Measurements from ENCODE around the gene IQUB.

- no peak for TF ChIP-seq CTCF (conservative IDR thresholded peaks at IDR 0.05 in 1 of 2, IDR thresholded peaks at IDR 0.05 in 1 of 2; ENCODE audit: low read depth in 1 of 2, low read length in 2 of 2)
- no peak for TF ChIP-seq EZH2 (IDR thresholded peaks at IDR 0.05; ENCODE audit: low read length, missing control alignments)
Measured at GRCh38 chr7:123538897-123539296, 4.5 kb upstream of the IQUB start.
